Activated T-helper 1 cell treated with Interleukin-2 at 50 U/mL for 16 hours (primary cell): ENCODE results near the gene ZNF814.
A peak's percentile ranks its signal among the peaks of the same experiment; 100 is the strongest.
"Not testable (repeated sequence)": the region's sequence is repeated elsewhere in the genome, so short reads cannot be mapped to it uniquely, and the experiment has no call there.

Experiments
- DNase-seq: peaks from one replicate; pipeline ENCODE4 v3.0.0-alpha.2; 2020; ENCODE audit warnings: low read depth

Gene ZNF814

GRCh38 chr19:57816652-57817051, 72.2 kb downstream of the ZNF814 start:
- DNase-seq: no peak

GRCh38 chr19:57815247-57816075, 73.4 kb downstream of the ZNF814 start:
- DNase-seq: no peak

- DNase-seq: peak; percentile 56
Measured at GRCh38 chr19:57814505-57815246, 74.2 kb downstream of the ZNF814 start, which contains the start of gene ZNF552. TSS of gene ZNF552 (minus strand) at chr19:57814913. CDS start at chr19:57814743, 170 bp downstream.

GRCh38 chr19:57813919-57814504, 74.8 kb downstream of the ZNF814 start:
- DNase-seq: no peak

GRCh38 chr19:57812975-57813820, 75.6 kb downstream of the ZNF814 start:
- not testable (repeated sequence) for DNase-seq

- DNase-seq: no peak
Measured at GRCh38 chr19:57812226-57812625, 76.6 kb downstream of the ZNF814 start.

GRCh38 chr19:57810410-57811295, 78.2 kb downstream of the ZNF814 start:
- DNase-seq: not testable (repeated sequence)

- DNase-seq: no peak
Measured at GRCh38 chr19:57807541-57807940, 81.3 kb downstream of the ZNF814 start.

GRCh38 chr19:57803594-57804325, 85.1 kb downstream of the ZNF814 start:
- DNase-seq: no peak

GRCh38 chr19:57803265-57803593, 85.6 kb downstream of the ZNF814 start:
- DNase-seq: no peak

- DNase-seq: no peak
Measured at GRCh38 chr19:57802269-57802668, 86.6 kb downstream of the ZNF814 start.

- DNase-seq: no peak
Measured at GRCh38 chr19:57800696-57801095, 88.1 kb downstream of the ZNF814 start.
